Right ventricle myocardium superior (tissue), 1 donor: Measurements from ENCODE around the gene IFNLR1. TPM values are rescaled to one million over a fixed set of nuclear protein-coding genes. Genes with fewer than 3 reads are reported as not detected.

Source experiments
- ATAC-seq: fragments of 200-7000 bp; cut with Tn5 transposase; one replicate; pipeline ENCODE4 v1.9.1; 2020; ENCODE audit warnings: mild to moderate bottlenecking; ENCODE audit not compliant: poor library complexity
- DNase-seq: peaks from one replicate; pipeline ENCODE4 v3.0.0-alpha.2; 2020
- intact Hi-C: fragments of 100-400 bp; cut with DNase I; formaldehyde crosslinking; loops from one replicate; pipeline ENCODE4 v1.11.2; 2022
- long read RNA-seq: library from polyadenylated mRNA; unstranded; transcript quantifications from one replicate; pipeline ENCODE4 v2.0.0, GENCODE V29; 2021
- total RNA-seq: library from RNA; stranded (reverse); fragmentation: NEBNext Ultra II Directional; extraction: Animal tissue kit (Norgen Biotek cat#: 25700); gene quantifications from one replicate; pipeline ENCODE4 v1.2.1, GENCODE V29; 2021
- donor health status: DM: no; HTN: yes; CAD: no; lungs with severe emphysema.

The IFNLR1 gene
- total RNA-seq = 2.8 TPM
- long read RNA-seq, full-length matches to known transcripts = 5 of 7 reads
- long read RNA-seq, partial matches to known transcripts = 1 of 7 reads
- long read RNA-seq, other reads (novel, unspliced or antisense) = 1 of 7 reads

- ATAC-seq = peak; percentile 93
- peak; percentile 65 for DNase-seq
- intact Hi-C loops = no loop called here
Observed at GRCh38 chr1:24186993-24187790, at the start of gene IFNLR1. IFNLR1 (minus strand) TSS chr1:24187289; CDS start chr1:24187248, 41 bp downstream.

- intact Hi-C loops = no loop called here
- peak; percentile 18 for ATAC-seq
Observed at GRCh38 chr1:24235921-24236788, 49.1 kb upstream of the IFNLR1 start.

GRCh38 chr1:24233684-24234600 is 46.9 kb upstream of the IFNLR1 start:
- DNase-seq (no peak), ATAC-seq (no peak)
- intact Hi-C loops = no loop called here

More at GRCh38 chr1:24235921-24236788, 49.1 kb upstream of the IFNLR1 start:
- DNase-seq = no peak

- intact Hi-C loops = no loop called here
- no peak for DNase-seq
- ATAC-seq = no peak
Observed at GRCh38 chr1:24231701-24232100, 44.6 kb upstream of the IFNLR1 start.

GRCh38 chr1:24228311-24228710 is 41.2 kb upstream of the IFNLR1 start:
- intact Hi-C loops = no loop called here
- ATAC-seq = no peak
- no peak for DNase-seq

- ATAC-seq = no peak
- DNase-seq = no peak
- intact Hi-C loops = no loop called here
Observed at GRCh38 chr1:24226749-24227148, 39.7 kb upstream of the IFNLR1 start.

GRCh38 chr1:24224761-24225160 is 37.7 kb upstream of the IFNLR1 start:
- intact Hi-C loops = no loop called here
- ATAC-seq = no peak
- DNase-seq = no peak

GRCh38 chr1:24224086-24224485 is 37.0 kb upstream of the IFNLR1 start:
- intact Hi-C loops = no loop called here
- no peak for ATAC-seq
- DNase-seq = no peak

GRCh38 chr1:24222793-24223192 is 35.7 kb upstream of the IFNLR1 start:
- ATAC-seq = no peak
- intact Hi-C loops = no loop called here
- no peak for DNase-seq

- ATAC-seq (no peak), DNase-seq (no peak)
- intact Hi-C loops = no loop called here
Observed at GRCh38 chr1:24222008-24222605, 35.0 kb upstream of the IFNLR1 start.

GRCh38 chr1:24221246-24221645 is 34.2 kb upstream of the IFNLR1 start:
- no peak for DNase-seq
- no peak for ATAC-seq
- intact Hi-C loops = no loop called here

- ATAC-seq (no peak), DNase-seq (no peak)
- intact Hi-C loops = no loop called here
Observed at GRCh38 chr1:24216276-24217074, 29.4 kb upstream of the IFNLR1 start.

GRCh38 chr1:24215226-24215814 is 28.2 kb upstream of the IFNLR1 start:
- ATAC-seq (no peak), DNase-seq (no peak)
- intact Hi-C loops = no loop called here

GRCh38 chr1:24212376-24212775 is 25.3 kb upstream of the IFNLR1 start:
- ATAC-seq = no peak
- intact Hi-C loops = no loop called here
- DNase-seq = no peak

GRCh38 chr1:24210195-24210627 is 23.1 kb upstream of the IFNLR1 start:
- ATAC-seq = no peak
- no peak for DNase-seq
- intact Hi-C loops = no loop called here

GRCh38 chr1:24209097-24209496 is 22.0 kb upstream of the IFNLR1 start:
- DNase-seq = no peak
- intact Hi-C loops = no loop called here
- ATAC-seq = peak; percentile 36

- DNase-seq (no peak), ATAC-seq (no peak)
- intact Hi-C loops = no loop called here
Observed at GRCh38 chr1:24207709-24208108, 20.6 kb upstream of the IFNLR1 start.
